ENCODE data around the gene DPEP2. TPM values are rescaled to one million over a fixed set of nuclear protein-coding genes. Genes with fewer than 3 reads are reported as not detected.

The DPEP2 gene
- total and polyA plus RNA-seq, 10 of the 15 experiments (the other 5 are each of a cell fraction or from before 2014, with no cell fraction given): 0.04 to 4.0 (median 2.1) TPM

GRCh38 chr16:67977469-67978227, 21.6 kb downstream of the DPEP2 start:
- no TSS peak for BruUV-seq (replicated peaks)
- Histone ChIP-seq H3K4me3 (no peak overlapping the region), H3K27ac (ENCODE audit: control insufficient read depth, insufficient read depth) (no peak overlapping the region), H4K20me1 (ENCODE audit: control insufficient read depth, insufficient read depth) (no peaks in the 10 kb centered on the region), H3K9ac (ENCODE audit: control insufficient read depth, insufficient read depth, low read length) (no peak overlapping the region), H3K9me3 (replicated peaks; ENCODE audit: control insufficient read depth, insufficient read depth, low read length) (no peaks in the 10 kb centered on the region), H3K27me3 (replicated peaks in 1 of 2; ENCODE audit: control insufficient read depth in 2 of 2, insufficient read depth in 2 of 2, low read length in 1 of 2) (no peaks in the 10 kb centered on the region; a peak in 1 of 4 replicates), H3K4me1 (ENCODE audit: control insufficient read depth, insufficient read depth, low read length) (peaks cover 22% of the 10 kb centered on the region), H2AFZ (ENCODE audit: control insufficient read depth, low read depth, low read length) (no peak overlapping the region), H3K4me2 (ENCODE audit: control insufficient read depth, insufficient read depth) (no peak overlapping the region), H3K79me2 (ENCODE audit: control insufficient read depth, insufficient read depth, low read length) (no peaks in the 10 kb centered on the region), H3K36me3 (ENCODE audit: control insufficient read depth in 2 of 2, insufficient read depth in 2 of 2, low read length in 1 of 2) (no peaks in the 10 kb centered on the region)
- CTCF ChIA-PET: no interaction called here
- in situ Hi-C loops (cut with MboI): no loop called here
- SMC1A ChIA-PET (ENCODE audit: uncharacterized antibody, unreplicated experiment): interaction anchor here (1.2 kb wide), 1 partner anchor 15 kb away, joined by 3 read pairs; no protein-coding TSS in a partner anchor
- 74% methylated on average over 9 of the region's 9 CpGs for WGBS (ENCODE audit: insufficient coverage, insufficient replicate concordance, low lambda C conversion rate, missing lambda C conversion rate)
- intact Hi-C loops (cut with micrococcal nuclease; ENCODE audit: unreplicated experiment): no loop called here
- POLR2A ChIA-PET: interaction anchor here (0.6 kb wide), 1 partner anchor 233 kb away, joined by 3 read pairs; no protein-coding TSS in a partner anchor
- FAIRE-seq: no peak
- ATAC-seq: no peak
- no peak for DNase-seq (ENCODE audit: low read depth, low spot score)
- RAD21 ChIA-PET (ENCODE audit: unreplicated experiment): interaction anchor here (0.5 kb wide), 1 partner anchor 515 kb away, joined by 3 read pairs; no protein-coding TSS in a partner anchor
- no peak for TF ChIP-seq MYC (IDR thresholded peaks at IDR 0.05; ENCODE audit: insufficient read depth, insufficient read length, insufficient replicate concordance, low read length, severe bottlenecking)
- no peak for TF ChIP-seq PBX3 (IDR thresholded peaks at IDR 0.05; ENCODE audit: insufficient replicate concordance, low read depth, low read length)
- no peak for TF ChIP-seq ZNF274 (IDR thresholded peaks at IDR 0.05; ENCODE audit: insufficient read depth, insufficient read length)
- no peak for TF ChIP-seq ZBED1 (IDR thresholded peaks at IDR 0.05; ENCODE audit: borderline replicate concordance)
- no peak for TF ChIP-seq FOS (IDR thresholded peaks at IDR 0.05; ENCODE audit: borderline replicate concordance, extremely low read depth, insufficient read length)
- no peak for TF ChIP-seq ATF3 (IDR thresholded peaks at IDR 0.05; ENCODE audit: borderline replicate concordance, extremely low read depth, low read depth, low read length)
- no peak for TF ChIP-seq E4F1 (IDR thresholded peaks at IDR 0.05; ENCODE audit: borderline replicate concordance, partially characterized antibody)
- no peak for TF ChIP-seq RB1 (IDR thresholded peaks at IDR 0.05; ENCODE audit: borderline replicate concordance)
- TF ChIP-seq HDAC6 (IDR thresholded peaks at IDR 0.05; ENCODE audit: unreplicated experiment): no peak
- TF ChIP-seq TBL1XR1 (IDR thresholded peaks at IDR 0.05; ENCODE audit: low read depth, low read length): no peak
- no peak for TF ChIP-seq ZNF687 (IDR thresholded peaks at IDR 0.05)
- TF ChIP-seq ZNF207 (IDR thresholded peaks at IDR 0.05; ENCODE audit: borderline replicate concordance): no peak
- TF ChIP-seq HDAC2 (IDR thresholded peaks at IDR 0.05): no peak

All from GM12878 (cell line).